CD4-positive, alpha-beta T cell (primary cell): ENCODE measurements around the gene ABLIM1. TPM values are rescaled to one million over a fixed set of nuclear protein-coding genes. Genes with fewer than 3 reads are reported as not detected.

Source experiments
- ATAC-seq: fragments of 200-7000 bp; cut with Tn5 transposase; one replicate; pipeline ENCODE4 v1.10.0; 2022; ENCODE audit warnings: mild to moderate bottlenecking; ENCODE audit not compliant: poor library complexity
- CTCF ChIA-PET: fragments of 350-600 bp; sonication (Branson Sonifier 250); formaldehyde crosslinking; loops from one replicate; lab custom pipeline; 2021; ENCODE audit warnings: antibody characterized with exemption, inconsistent platforms; lab: Charles Lee
- POLR2A ChIA-PET: fragments of 350-600 bp; sonication (Branson Sonifier 250); formaldehyde crosslinking; loops from one replicate; lab custom pipeline; 2021; ENCODE audit warnings: antibody characterized with exemption, inconsistent platforms; lab: Charles Lee
- DNase-seq, 14 experiments: peaks; one replicate each; pipeline ENCODE4 v3.0.0-alpha.2; 2013 to 2020; ENCODE audit warnings: mixed read lengths in 2 of 14
- H3K27ac ChIP-seq, 2 donors: one replicate each; pipeline versions ENCODE4 v1.5.1 to v1.7.0; 2013; ENCODE audit warnings: low read length in 2 of 2, low read depth in 1 of 2, mild to moderate bottlenecking in 1 of 2
- H3K27me3 ChIP-seq, 2 experiments: 1 replicate in 1 of 2; 2 replicates in 1 of 2; pipeline versions ENCODE4 v1.6.1 to v1.7.0; 2013; ENCODE audit warnings: low read length in 2 of 2, control low read depth in 1 of 2, mild to moderate bottlenecking in 1 of 2, moderate library complexity in 1 of 2; ENCODE audit not compliant: insufficient read depth in 2 of 2, control insufficient read depth in 1 of 2
- H3K36me3 ChIP-seq: one replicate; pipeline ENCODE4 v1.6.1; 2013; ENCODE audit warnings: low read length, control low read depth; ENCODE audit not compliant: insufficient read depth
- H3K4me1 ChIP-seq: one replicate; pipeline ENCODE4 v1.6.1; 2013; ENCODE audit warnings: low read length, control low read depth; ENCODE audit not compliant: insufficient read depth
- H3K4me3 ChIP-seq: one replicate; pipeline ENCODE4 v1.5.1; 2013; ENCODE audit warnings: mild to moderate bottlenecking, low read length, moderate library complexity
- H3K9me3 ChIP-seq, 2 experiments: 1 replicate in 1 of 2; 2 replicates in 1 of 2; pipeline versions ENCODE4 v1.6.1 to v1.7.0; 2013; ENCODE audit warnings: low read length in 2 of 2, mild to moderate bottlenecking in 2 of 2, control low read depth in 1 of 2, moderate library complexity in 1 of 2; ENCODE audit not compliant: control insufficient read depth in 1 of 2, insufficient read depth in 1 of 2
- H3K27ac Mint-ChIP-seq: one replicate; pipeline ENCODE4 v1.8.0; 2020; ENCODE audit warnings: mixed read lengths
- H3K27me3 Mint-ChIP-seq: one replicate; pipeline ENCODE4 v1.8.0; 2021; ENCODE audit warnings: mixed read lengths
- H3K36me3 Mint-ChIP-seq: one replicate; pipeline ENCODE4 v1.8.0; 2021; ENCODE audit warnings: low read depth, mixed read lengths
- H3K4me1 Mint-ChIP-seq: one replicate; pipeline ENCODE4 v1.8.0; 2021; ENCODE audit warnings: low read depth, mixed read lengths
- H3K4me3 Mint-ChIP-seq: one replicate; pipeline ENCODE4 v1.8.0; 2020; ENCODE audit warnings: mild to moderate bottlenecking, mixed read lengths
- H3K9me3 Mint-ChIP-seq: one replicate; pipeline ENCODE4 v1.8.0; 2020; ENCODE audit warnings: mixed read lengths
- CTCF ChIP-seq: fragments of 200-600 bp; IDR thresholded peaks from one replicate; pipeline ENCODE4 v1.8.0; 2022; ENCODE audit warnings: antibody characterized with exemption, mild to moderate bottlenecking
- intact Hi-C, 2 experiments: fragments of 100-400 bp; cut with DNase I in 1 of 2; cut with micrococcal nuclease in 1 of 2; formaldehyde crosslinking; loops; one replicate each; pipeline versions ENCODE4 v1.15.1 to v1.9.0; 2023 to 2025; cut with DNase I, micrococcal nuclease
- total RNA-seq, 174 experiments: library from RNA in 2 of 174; stranded (reverse) in 2 of 174; gene quantifications; one replicate each; pipeline ENCODE4 v1.2.3 and lab custom pipeline; 2021 to 2026

Gene ABLIM1
- total RNA-seq, 2 experiments from 2014 or later, result 217 to 224 TPM

- Histone ChIP-seq H3K4me1 (no peaks in the 10 kb centered on the region), H3K36me3 (no peaks in the 10 kb centered on the region), H3K4me3 (no peak overlapping the region), H3K27me3 (no peaks in the 10 kb centered on the region), H3K27ac (no peak overlapping the region), H3K9me3 (no peaks in the 10 kb centered on the region)
- no peak for TF ChIP-seq CTCF
- ATAC-seq, result no peak
- H3K4me1 Mint-ChIP-seq, result no peaks in the 10 kb centered on the region
- H3K27ac Mint-ChIP-seq, result no peak overlapping the region
- POLR2A ChIA-PET, result no interaction called here
- no peak overlapping the region for H3K4me3 Mint-ChIP-seq
- intact Hi-C loops, result no loop called here
- H3K9me3 Mint-ChIP-seq, result no peaks in the 10 kb centered on the region
- CTCF ChIA-PET, result no interaction called here
- no peaks in the 10 kb centered on the region for H3K27me3 Mint-ChIP-seq
- no peak for DNase-seq
- no peaks in the 10 kb centered on the region for H3K36me3 Mint-ChIP-seq
These were observed 73.7 kb downstream of the ABLIM1 start for GRCh38 chr10:114584419-114584818.

- Histone ChIP-seq H3K9me3 (no peaks in the 10 kb centered on the region), H3K27ac (no peak overlapping the region), H3K4me1 (no peaks in the 10 kb centered on the region), H3K36me3 (no peaks in the 10 kb centered on the region), H3K27me3 (no peaks in the 10 kb centered on the region), H3K4me3 (no peak overlapping the region)
- DNase-seq (no peak), ATAC-seq (no peak)
- H3K36me3 Mint-ChIP-seq, result no peaks in the 10 kb centered on the region
- ChIA-PET CTCF (no interaction called here), POLR2A (no interaction called here)
- no peaks in the 10 kb centered on the region for H3K9me3 Mint-ChIP-seq
- intact Hi-C loops, result no loop called here
- TF ChIP-seq CTCF, result no peak
- H3K27me3 Mint-ChIP-seq, result no peaks in the 10 kb centered on the region
- H3K4me1 Mint-ChIP-seq, result no peaks in the 10 kb centered on the region
- H3K4me3 Mint-ChIP-seq, result no peak overlapping the region
- no peak overlapping the region for H3K27ac Mint-ChIP-seq
These were observed 77.0 kb downstream of the ABLIM1 start for GRCh38 chr10:114581071-114581470.

GRCh38 chr10:114577133-114577532, 80.9 kb downstream of the ABLIM1 start:
- DNase-seq (no peak), ATAC-seq (no peak)
- Mint-ChIP-seq H3K36me3 (no peaks in the 10 kb centered on the region), H3K9me3 (no peaks in the 10 kb centered on the region), H3K4me3 (no peak overlapping the region), H3K4me1 (no peaks in the 10 kb centered on the region), H3K27me3 (no peaks in the 10 kb centered on the region), H3K27ac (no peak overlapping the region)
- no peak for TF ChIP-seq CTCF
- no peak overlapping the region for H3K4me3 ChIP-seq
- no peak overlapping the region for H3K27ac ChIP-seq
- intact Hi-C loops, result no loop called here
- H3K27me3 ChIP-seq, result no peaks in the 10 kb centered on the region
- H3K4me1 ChIP-seq, result no peaks in the 10 kb centered on the region
- POLR2A ChIA-PET, result no interaction called here
- H3K9me3 ChIP-seq, result no peaks in the 10 kb centered on the region
- no peaks in the 10 kb centered on the region for H3K36me3 ChIP-seq
- CTCF ChIA-PET, result interaction anchor here (1.2 kb wide), 1 partner anchor 12 kb away, joined by 3 read pairs; no protein-coding TSS in a partner anchor
